GM23338 (cell line): Measurements from ENCODE around the gene EPS8L1.

Source experiments
- CREB1 ChIP-seq: fragments of 250-450 bp; sonication (Bioruptor Pico); IDR thresholded peaks from 2 replicates; pipeline ENCODE4 v1.5.0; 2020; ENCODE audit warnings: low read depth, mild to moderate bottlenecking, moderate library complexity
- CTCF ChIP-seq, 2 experiments: fragments of 200-600 bp in 1 of 2; sonication (generic) in 1 of 2; conservative IDR thresholded peaks; 2 replicates each; pipeline versions ENCODE4 v1.5.1 to v1.6.1; 2016 to 2017; ENCODE audit warnings: antibody characterized with exemption in 2 of 2, low read depth in 2 of 2, mild to moderate bottlenecking in 2 of 2, moderate library complexity in 1 of 2
- EZH2 ChIP-seq: fragments of 200-600 bp; sonication (generic); IDR thresholded peaks from one replicate; pipeline ENCODE4 v1.8.0; 2017; ENCODE audit warnings: antibody characterized with exemption, mild to moderate bottlenecking, low read depth; ENCODE audit not compliant: unreplicated experiment
- EZH2phosphoT487 ChIP-seq: fragments of 200-600 bp; sonication (generic); IDR thresholded peaks from one replicate; pipeline ENCODE4 v1.8.1; 2018; ENCODE audit warnings: antibody characterized with exemption; ENCODE audit not compliant: unreplicated experiment
- JUNB ChIP-seq: IDR thresholded peaks from one replicate; pipeline ENCODE4 v1.6.1; 2016; ENCODE audit warnings: antibody characterized with exemption; ENCODE audit not compliant: unreplicated experiment
- NANOG ChIP-seq: IDR thresholded peaks from 2 replicates; pipeline ENCODE4 v1.6.1; 2016; ENCODE audit warnings: antibody characterized with exemption, borderline replicate concordance
- POLR2AphosphoS5 ChIP-seq: IDR thresholded peaks from 2 replicates; pipeline ENCODE4 v1.6.1; 2016; ENCODE audit warnings: antibody characterized with exemption, low read depth
- REST ChIP-seq: IDR thresholded peaks from one replicate; pipeline ENCODE4 v1.6.1; 2018; ENCODE audit warnings: antibody characterized with exemption; ENCODE audit not compliant: unreplicated experiment
- STAT1 ChIP-seq: IDR thresholded peaks from one replicate; pipeline ENCODE4 v1.6.1; 2016; ENCODE audit warnings: antibody characterized with exemption; ENCODE audit not compliant: unreplicated experiment
- ZNF114 ChIP-seq: fragments of 250-450 bp; sonication (Bioruptor Pico); IDR thresholded peaks from 2 replicates; pipeline ENCODE4 v1.5.0; 2020; ENCODE audit warnings: mild to moderate bottlenecking, moderate library complexity
- ZNF331 ChIP-seq: fragments of 250-450 bp; sonication (Bioruptor Pico); IDR thresholded peaks from 2 replicates; pipeline ENCODE4 v1.5.0; 2020; ENCODE audit warnings: low read depth, mild to moderate bottlenecking, moderate library complexity
- TF ChIP-seq, protein P1 (sequence below): IDR thresholded peaks from 2 replicates; pipeline ENCODE4 v1.6.1; 2016; ENCODE audit warnings: antibody characterized with exemption

GRCh38 chr19:55042688-55043087 lies 33.0 kb upstream of the EPS8L1 start:
- no peak for TF ChIP-seq CTCF (conservative IDR thresholded peaks at IDR 0.05; ENCODE audit: low read depth in 2 of 2)
- TF ChIP-seq POLR2AphosphoS5: no peak
- TF ChIP-seq EZH2: no peak
- no peak for TF ChIP-seq REST
- no peak for TF ChIP-seq EZH2phosphoT487
- TF ChIP-seq CREB1 (CRISPR knock-in tag): no peak
- TF ChIP-seq, protein P1, sequence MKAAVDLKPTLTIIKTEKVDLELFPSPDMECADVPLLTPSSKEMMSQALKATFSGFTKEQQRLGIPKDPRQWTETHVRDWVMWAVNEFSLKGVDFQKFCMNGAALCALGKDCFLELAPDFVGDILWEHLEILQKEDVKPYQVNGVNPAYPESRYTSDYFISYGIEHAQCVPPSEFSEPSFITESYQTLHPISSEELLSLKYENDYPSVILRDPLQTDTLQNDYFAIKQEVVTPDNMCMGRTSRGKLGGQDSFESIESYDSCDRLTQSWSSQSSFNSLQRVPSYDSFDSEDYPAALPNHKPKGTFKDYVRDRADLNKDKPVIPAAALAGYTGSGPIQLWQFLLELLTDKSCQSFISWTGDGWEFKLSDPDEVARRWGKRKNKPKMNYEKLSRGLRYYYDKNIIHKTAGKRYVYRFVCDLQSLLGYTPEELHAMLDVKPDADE: no peak
- no peak for TF ChIP-seq NANOG
- TF ChIP-seq ZNF114: no peak
- no peak for TF ChIP-seq JUNB
- TF ChIP-seq STAT1: no peak
- no peak for TF ChIP-seq ZNF331
